Middle frontal gyrus (tissue), 1 donor: ENCODE measurements around the gene TMEM119.

Experiments used
- DNase-seq: peaks from one replicate; pipeline ENCODE4 v3.0.0-alpha.2; 2015; ENCODE audit warnings: low spot score; ENCODE audit errors: extremely low spot score

TMEM119 gene

GRCh38 chr12:108597559-108598471 is at the start of gene TMEM119:
TSS of gene TMEM119 (minus strand) at chr12:108598084. CDS start at chr12:108592383, 5,701 bp downstream.
- no peak for DNase-seq

GRCh38 chr12:108646600-108647579 is 49.0 kb upstream of the TMEM119 start:
- DNase-seq: no peak

- DNase-seq: no peak
Observed at GRCh38 chr12:108645686-108646599, 48.1 kb upstream of the TMEM119 start.

- no peak for DNase-seq
Observed at GRCh38 chr12:108644811-108645120, 46.9 kb upstream of the TMEM119 start.

GRCh38 chr12:108643941-108644810 is 46.3 kb upstream of the TMEM119 start:
- no peak for DNase-seq

- no peak for DNase-seq
Observed at GRCh38 chr12:108642899-108643654, 45.2 kb upstream of the TMEM119 start.

- no peak for DNase-seq
Observed at GRCh38 chr12:108642269-108642870, 44.5 kb upstream of the TMEM119 start.

- no peak for DNase-seq
Observed at GRCh38 chr12:108641446-108642268, 43.8 kb upstream of the TMEM119 start.

GRCh38 chr12:108640802-108641445 is 43.0 kb upstream of the TMEM119 start:
- DNase-seq: no peak

- DNase-seq: no peak
Observed at GRCh38 chr12:108638997-108639822, 41.3 kb upstream of the TMEM119 start.

- no peak for DNase-seq
Observed at GRCh38 chr12:108638141-108638827, 40.4 kb upstream of the TMEM119 start.

GRCh38 chr12:108637222-108637971 is 39.5 kb upstream of the TMEM119 start:
- DNase-seq: no peak

- no peak for DNase-seq
Observed at GRCh38 chr12:108635997-108636808, 38.3 kb upstream of the TMEM119 start.

GRCh38 chr12:108635201-108635996 is 37.5 kb upstream of the TMEM119 start:
- DNase-seq: no peak
